GM12878 (cell line): ENCODE measurements around the gene FBXO27. TPM values are rescaled to one million over a fixed set of nuclear protein-coding genes. Genes with fewer than 3 reads are reported as not detected.
A peak's percentile ranks its signal among the peaks of the same experiment; 100 is the strongest.

Experiments
- BACH1 ChIP-seq: fragments of 450-650 bp; IDR thresholded peaks from 2 replicates; pipeline ENCODE4 v1.6.1; 2017; ENCODE audit warnings: mild to moderate bottlenecking, borderline replicate concordance
- BHLHE40 ChIP-seq, 2 experiments: fragments of 450-650 bp in 1 of 2; IDR thresholded peaks; 2 replicates each; pipeline ENCODE4 v1.6.1; 2011 to 2017; ENCODE audit warnings: low read depth in 2 of 2, borderline replicate concordance in 1 of 2, improper control_type of control experiment in 1 of 2, low read length in 1 of 2, mild to moderate bottlenecking in 1 of 2
- EGR1 ChIP-seq, 2 experiments: IDR thresholded peaks; 1 replicate in 1 of 2; 2 replicates in 1 of 2; pipeline ENCODE4 v1.6.1; 2011 to 2012; ENCODE audit warnings: low read depth in 2 of 2, low read length in 2 of 2, borderline replicate concordance in 1 of 2, mild to moderate bottlenecking in 1 of 2, moderate library complexity in 1 of 2
- EP300 ChIP-seq, 2 experiments: fragments of 150-350 bp in 1 of 2; IDR thresholded peaks; 2 replicates each; pipeline ENCODE4 v1.6.1; 2011 to 2012; ENCODE audit warnings: low read depth in 2 of 2, low read length in 2 of 2, borderline replicate concordance in 1 of 2, improper control_type of control experiment in 1 of 2, inconsistent platforms in 1 of 2; ENCODE audit not compliant: control insufficient read depth in 1 of 2
- HDAC6 ChIP-seq: fragments of 200-600 bp; sonication (generic); IDR thresholded peaks from one replicate; pipeline ENCODE4 v1.8.0; 2017; ENCODE audit warnings: antibody characterized with exemption; ENCODE audit not compliant: unreplicated experiment
- IRF5 ChIP-seq: fragments of 450-650 bp; IDR thresholded peaks from 2 replicates; pipeline ENCODE4 v1.6.1; 2017; ENCODE audit warnings: borderline replicate concordance
- JUND ChIP-seq: IDR thresholded peaks from 2 replicates; pipeline ENCODE4 v1.6.1; 2012; ENCODE audit warnings: low read depth, mild to moderate bottlenecking, low read length, improper control_type of control experiment, moderate library complexity
- MEF2B ChIP-seq: fragments of 450-650 bp; IDR thresholded peaks from 2 replicates; pipeline ENCODE4 v1.6.1; 2018; ENCODE audit warnings: mild to moderate bottlenecking, moderate library complexity; ENCODE audit not compliant: partially characterized antibody, poor library complexity, severe bottlenecking
- POLR2AphosphoS2 ChIP-seq: IDR thresholded peaks from 2 replicates; pipeline ENCODE4 v1.6.1; 2011; ENCODE audit warnings: low read depth, mild to moderate bottlenecking, low read length, improper control_type of control experiment, moderate library complexity
- SMAD1 ChIP-seq: fragments of 450-650 bp; IDR thresholded peaks from 2 replicates; pipeline ENCODE4 v1.6.1; 2018; ENCODE audit warnings: mild to moderate bottlenecking, low read depth; ENCODE audit not compliant: partially characterized antibody
- SREBF1 ChIP-seq: IDR thresholded peaks from 2 replicates; pipeline ENCODE4 v1.6.1; 2012; ENCODE audit warnings: mild to moderate bottlenecking, low read length
- SREBF2 ChIP-seq: IDR thresholded peaks from 2 replicates; pipeline ENCODE4 v1.6.1; 2012; ENCODE audit warnings: mild to moderate bottlenecking, low read length
- SRF ChIP-seq, 2 experiments: IDR thresholded peaks; 2 replicates each; pipeline ENCODE4 v1.6.1; 2011; ENCODE audit warnings: low read depth in 2 of 2, low read length in 2 of 2, mild to moderate bottlenecking in 1 of 2, moderate library complexity in 1 of 2
- STAT1 ChIP-seq: fragments of 450-650 bp; conservative IDR thresholded peaks from 2 replicates; pipeline ENCODE4 v1.6.1; 2014; ENCODE audit warnings: antibody characterized with exemption, mild to moderate bottlenecking
- TAF1 ChIP-seq: IDR thresholded peaks from 2 replicates; pipeline ENCODE4 v1.6.1; 2011; ENCODE audit warnings: mild to moderate bottlenecking, low read depth, low read length, borderline replicate concordance
- TCF7 ChIP-seq: IDR thresholded peaks from 2 replicates; pipeline ENCODE4 v1.6.1; 2014; ENCODE audit warnings: antibody characterized with exemption, borderline replicate concordance
- YBX1 ChIP-seq: fragments of 450-650 bp; IDR thresholded peaks from 2 replicates; pipeline ENCODE4 v1.6.1; 2016; ENCODE audit warnings: antibody characterized with exemption
- ZBED1 ChIP-seq: IDR thresholded peaks from 2 replicates; pipeline ENCODE4 v1.6.1; 2016; ENCODE audit warnings: borderline replicate concordance
- ZNF217 ChIP-seq: fragments of 450-650 bp; IDR thresholded peaks from 2 replicates; pipeline ENCODE4 v1.6.1; 2017; ENCODE audit warnings: antibody characterized with exemption, mild to moderate bottlenecking
- ZZZ3 ChIP-seq: IDR thresholded peaks from 2 replicates; pipeline ENCODE4 v1.6.1; 2011; ENCODE audit warnings: low read depth; ENCODE audit not compliant: control insufficient read depth, insufficient read length
- polyA plus RNA-seq, 11 experiments: library from polyadenylated mRNA; depleted of rRNA in 4 of 11; unstranded in 6 of 11; stranded (reverse) in 5 of 11; fragments of >200 nt; fragmentation: Nextera tagmentation in 4 of 11; fragmentation: Illumina TruSeq in 1 of 11; extraction: Ambion mirVana in 4 of 11; extraction: Trizol in 1 of 11; gene quantifications; 1 replicate in 1 of 11; 2 replicates in 10 of 11; pipeline versions ENCODE4 v1.2.1 to v1.2.3, GENCODE V29; 2011 to 2016; ENCODE audit warnings: inconsistent platforms in 2 of 11, missing spikeins in 2 of 11, low read depth in 1 of 11
- total RNA-seq, 4 experiments: library from RNA; depleted of rRNA in 3 of 4; stranded (reverse); fragments of >200 nt in 3 of 4; fragmentation: Illumina TruSeq in 1 of 4; extraction: Trizol in 1 of 4; gene quantifications; 2 replicates each; pipeline versions ENCODE4 v1.2.1 to v1.2.3, GENCODE V29; 2013 to 2021
- TF ChIP-seq, protein P1 (sequence below): fragments of 450-650 bp; IDR thresholded peaks from 2 replicates; pipeline ENCODE4 v1.6.1; 2016; ENCODE audit warnings: mild to moderate bottlenecking
- TF ChIP-seq, protein P2 (sequence below): IDR thresholded peaks from 2 replicates; pipeline ENCODE4 v1.6.1; 2011; ENCODE audit warnings: borderline replicate concordance, low read depth, mild to moderate bottlenecking, moderate library complexity, mixed read lengths, low read length; ENCODE audit not compliant: insufficient read depth; ENCODE audit errors: extremely low read length
- TF ChIP-seq, protein P3 (sequence below): IDR thresholded peaks from 2 replicates; pipeline ENCODE4 v1.6.1; 2011; ENCODE audit warnings: low read depth, low read length, improper control_type of control experiment, borderline replicate concordance

FBXO27 gene
- total and polyA plus RNA-seq, 10 of the 15 experiments (the other 5 are each of a cell fraction or from before 2014, with no cell fraction given), result 3.1 to 15.4 (median 7.1) TPM

GRCh38 chr19:38977445-38978325 is 54.7 kb downstream of the FBXO27 start (continued):
- TF ChIP-seq BHLHE40 (IDR thresholded peaks at IDR 0.05; ENCODE audit: borderline replicate concordance in 1 of 2, low read depth in 2 of 2, low read length in 1 of 2), result peak in 1 of 2 experiments; percentile 33; a peak in 2 of 4 replicates
- no peak for TF ChIP-seq TAF1
- TF ChIP-seq SREBF2, result no peak
- no peak for TF ChIP-seq POLR2AphosphoS2
- TF ChIP-seq MEF2B, result peak; percentile 44
- TF ChIP-seq YBX1, result no peak
- no peak for TF ChIP-seq TCF7
- TF ChIP-seq SMAD1, result no peak
- no peak for TF ChIP-seq IRF5
- TF ChIP-seq ZNF217, result peak; percentile 97
- TF ChIP-seq, protein P1, sequence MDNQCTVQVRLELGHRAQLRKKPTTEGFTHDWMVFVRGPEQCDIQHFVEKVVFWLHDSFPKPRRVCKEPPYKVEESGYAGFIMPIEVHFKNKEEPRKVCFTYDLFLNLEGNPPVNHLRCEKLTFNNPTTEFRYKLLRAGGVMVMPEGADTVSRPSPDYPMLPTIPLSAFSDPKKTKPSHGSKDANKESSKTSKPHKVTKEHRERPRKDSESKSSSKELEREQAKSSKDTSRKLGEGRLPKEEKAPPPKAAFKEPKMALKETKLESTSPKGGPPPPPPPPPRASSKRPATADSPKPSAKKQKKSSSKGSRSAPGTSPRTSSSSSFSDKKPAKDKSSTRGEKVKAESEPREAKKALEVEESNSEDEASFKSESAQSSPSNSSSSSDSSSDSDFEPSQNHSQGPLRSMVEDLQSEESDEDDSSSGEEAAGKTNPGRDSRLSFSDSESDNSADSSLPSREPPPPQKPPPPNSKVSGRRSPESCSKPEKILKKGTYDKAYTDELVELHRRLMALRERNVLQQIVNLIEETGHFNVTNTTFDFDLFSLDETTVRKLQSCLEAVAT, result no peak
- no peak for TF ChIP-seq HDAC6
- TF ChIP-seq SREBF1, result no peak
- peak in 1 of 2 experiments; percentile 37; a peak in 1 of 3 replicates for TF ChIP-seq EGR1 (IDR thresholded peaks at IDR 0.05; ENCODE audit: borderline replicate concordance in 1 of 2, low read depth in 2 of 2, low read length in 2 of 2)
- peak; percentile 35 to 40; a peak in 1 of 4 replicates for TF ChIP-seq EP300 (IDR thresholded peaks at IDR 0.05; ENCODE audit: borderline replicate concordance in 1 of 2, control insufficient read depth in 1 of 2, low read depth in 2 of 2, low read length in 2 of 2)
- TF ChIP-seq, protein P2, sequence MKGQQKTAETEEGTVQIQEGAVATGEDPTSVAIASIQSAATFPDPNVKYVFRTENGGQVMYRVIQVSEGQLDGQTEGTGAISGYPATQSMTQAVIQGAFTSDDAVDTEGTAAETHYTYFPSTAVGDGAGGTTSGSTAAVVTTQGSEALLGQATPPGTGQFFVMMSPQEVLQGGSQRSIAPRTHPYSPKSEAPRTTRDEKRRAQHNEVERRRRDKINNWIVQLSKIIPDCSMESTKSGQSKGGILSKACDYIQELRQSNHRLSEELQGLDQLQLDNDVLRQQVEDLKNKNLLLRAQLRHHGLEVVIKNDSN, result no peak
- TF ChIP-seq ZZZ3, result no peak
- TF ChIP-seq, protein P3, sequence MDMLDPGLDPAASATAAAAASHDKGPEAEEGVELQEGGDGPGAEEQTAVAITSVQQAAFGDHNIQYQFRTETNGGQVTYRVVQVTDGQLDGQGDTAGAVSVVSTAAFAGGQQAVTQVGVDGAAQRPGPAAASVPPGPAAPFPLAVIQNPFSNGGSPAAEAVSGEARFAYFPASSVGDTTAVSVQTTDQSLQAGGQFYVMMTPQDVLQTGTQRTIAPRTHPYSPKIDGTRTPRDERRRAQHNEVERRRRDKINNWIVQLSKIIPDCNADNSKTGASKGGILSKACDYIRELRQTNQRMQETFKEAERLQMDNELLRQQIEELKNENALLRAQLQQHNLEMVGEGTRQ, result no peak
- 0 out of 2 replicates have a peak, but pooled peaks have one; percentile 43 for TF ChIP-seq JUND
- no peak for TF ChIP-seq STAT1
- peak; percentile 89; the same call in 1 of the 2 replicates for TF ChIP-seq ZBED1
- peak; percentile 55; the same call in 1 of the 2 replicates for TF ChIP-seq BACH1
- peak in 1 of 2 experiments; percentile 74; a peak in 2 of 4 replicates for TF ChIP-seq SRF (IDR thresholded peaks at IDR 0.05; ENCODE audit: low read depth in 2 of 2, low read length in 2 of 2)
